NCI-H146 treated with DMSO at 0.1 percent for 48 hours (cell line): ENCODE measurements around the gene SNRPF.
"Not testable (repeated sequence)": the region's sequence is repeated elsewhere in the genome, so short reads cannot be mapped to it uniquely, and the experiment has no call there.

Source experiments
- DNase-seq: peaks from one replicate; lab custom pipeline; 2025; ENCODE audit not compliant: unreplicated experiment; lab: John Stamatoyannopoulos, UW

SNRPF gene

DNA sequence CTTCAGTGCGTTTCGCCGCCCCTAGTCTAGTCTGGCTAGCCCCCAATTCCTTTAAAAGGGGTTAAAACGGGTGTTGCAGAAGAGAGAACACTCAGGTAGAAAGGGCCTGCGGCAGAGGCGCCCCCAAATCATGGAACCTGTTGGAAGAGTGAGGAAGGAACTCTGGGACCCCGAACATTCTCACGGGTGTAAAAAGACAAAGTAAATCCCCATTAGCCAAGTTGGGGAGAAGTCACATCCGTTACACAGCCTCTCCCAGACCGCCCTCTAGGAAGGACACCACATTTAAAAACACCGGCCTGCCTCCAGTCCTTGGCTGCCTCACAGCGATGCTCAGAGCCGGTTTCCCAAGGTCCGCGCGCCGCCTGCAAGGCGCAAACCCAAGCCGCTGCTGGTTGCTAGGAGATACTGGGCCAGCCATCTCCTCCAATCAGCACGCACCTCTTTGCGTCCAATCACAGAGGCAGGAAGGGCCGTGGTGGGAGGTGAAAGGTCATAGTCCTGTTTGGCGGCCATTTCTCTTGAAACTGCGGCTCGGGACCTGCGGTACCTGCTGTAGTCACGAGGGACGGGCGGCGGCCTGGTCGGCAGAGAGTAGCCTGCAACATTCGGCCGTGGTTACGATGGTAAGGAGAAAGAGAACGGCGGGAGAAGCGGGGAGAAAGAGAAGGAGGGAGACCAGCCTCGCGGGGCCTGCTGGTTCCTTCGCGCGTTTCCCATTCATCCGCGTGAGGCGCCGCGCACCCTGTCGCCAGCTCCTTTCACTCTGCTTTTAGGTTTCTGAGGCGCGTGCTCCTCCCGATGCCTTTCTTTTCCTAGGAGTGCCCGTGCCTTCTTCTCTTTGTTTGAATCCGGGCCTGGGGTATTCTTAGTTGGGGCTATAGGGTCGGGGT, at the start of gene SNRPF:
Gene SNRPF (plus strand): TSS at position 502 of the 893 bp plus-strand sequence. CDS start 122 bp downstream, at position 624.
- peak; percentile 92 for DNase-seq

DNA sequence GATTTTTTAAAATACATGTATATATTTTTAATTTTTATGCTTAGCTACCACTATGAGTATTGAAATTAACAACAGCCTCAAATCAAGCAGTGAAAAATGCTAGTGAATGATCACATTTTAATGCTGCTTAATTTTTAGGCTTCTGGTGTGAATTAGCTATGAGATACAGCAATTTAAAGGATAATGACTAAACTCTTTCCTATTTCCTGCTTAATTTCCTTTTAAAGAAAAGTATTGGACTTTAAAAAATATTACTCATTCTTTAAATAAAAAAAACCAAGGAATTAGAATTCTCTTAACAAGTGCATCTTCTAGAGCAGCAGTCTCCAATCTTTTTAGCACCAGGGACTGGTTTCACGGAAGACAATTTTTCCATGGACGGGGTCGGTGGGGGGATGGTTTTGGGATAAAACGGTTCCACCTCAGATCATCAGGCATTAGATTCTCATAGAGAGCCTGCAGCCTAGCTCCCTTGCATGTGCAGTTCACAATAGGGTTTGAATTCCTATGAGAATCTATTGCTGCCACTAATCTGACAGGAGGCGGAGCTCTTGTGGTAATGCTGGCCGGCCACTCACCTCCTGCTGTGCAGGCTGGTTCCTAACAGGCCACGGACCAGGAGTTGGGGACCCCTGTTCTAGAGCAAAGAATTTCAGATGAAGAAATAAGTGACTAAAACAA, 49.6 kb upstream of the SNRPF start:
- DNase-seq = no peak

DNA sequence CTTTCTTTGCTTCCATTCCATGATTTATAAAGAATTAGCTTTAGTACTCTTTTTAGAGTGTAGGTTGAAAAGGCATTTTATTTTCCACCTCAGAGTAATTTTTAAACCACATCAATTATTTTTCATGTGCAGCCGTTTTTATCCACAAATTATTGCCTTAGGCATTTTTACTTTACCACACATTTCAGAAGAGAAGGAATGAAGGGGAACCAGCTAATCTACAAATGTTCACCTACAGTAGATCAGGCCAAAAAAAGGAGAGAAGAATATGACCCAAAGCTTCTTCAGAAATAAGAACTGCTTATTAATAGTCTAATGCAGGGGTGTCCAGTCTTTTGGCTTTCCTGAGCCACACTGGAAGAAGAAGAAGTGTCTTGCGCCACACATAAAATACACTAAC, 48.3 kb upstream of the SNRPF start:
- no peak for DNase-seq

DNA sequence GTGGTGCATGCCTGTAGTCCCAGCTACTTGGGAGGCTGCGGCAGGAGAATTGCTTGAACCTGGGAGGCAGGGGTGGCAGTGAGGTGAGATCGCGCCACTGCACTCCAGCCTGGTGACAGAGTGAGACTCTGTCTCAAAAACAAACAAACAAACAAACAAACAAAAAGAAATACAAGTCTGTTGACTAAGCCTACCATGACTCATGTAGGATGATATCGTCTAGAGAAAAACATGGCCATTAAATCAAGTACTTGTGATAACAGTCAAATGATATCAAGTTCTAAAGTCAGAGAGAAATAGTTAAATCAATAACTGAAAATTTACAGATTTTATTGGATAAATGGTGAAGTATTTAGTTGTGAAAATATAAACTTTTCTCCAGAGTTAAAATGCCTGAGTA, 46.6 kb upstream of the SNRPF start:
- not testable (repeated sequence) for DNase-seq

DNA sequence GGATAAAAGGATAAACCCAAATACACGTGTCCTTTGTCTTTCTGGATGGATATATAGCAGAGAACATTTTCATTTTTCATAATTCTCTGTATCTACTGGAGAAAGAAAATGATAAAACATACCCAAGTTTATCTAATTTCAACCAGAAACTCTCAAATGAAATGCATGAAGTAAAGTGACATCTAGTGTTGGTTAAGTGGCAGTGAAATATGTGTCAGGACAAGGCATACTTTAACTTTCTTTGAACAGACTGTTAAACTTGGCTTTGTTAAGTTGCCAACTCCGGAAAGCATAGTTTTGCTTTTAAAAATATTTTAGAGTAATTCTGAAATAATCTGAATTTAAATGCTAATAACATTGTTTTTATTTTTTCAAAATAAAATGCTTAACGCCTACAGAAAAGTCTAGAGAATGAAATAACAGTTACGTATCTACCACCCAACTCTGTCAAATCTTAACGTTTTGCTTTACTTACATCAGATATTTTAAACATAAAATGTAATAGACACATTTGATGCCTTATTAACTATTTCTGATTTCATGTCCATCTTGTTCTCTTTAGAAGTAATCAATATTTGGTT, 43.0 kb upstream of the SNRPF start:
- DNase-seq = peak; percentile 46

DNA sequence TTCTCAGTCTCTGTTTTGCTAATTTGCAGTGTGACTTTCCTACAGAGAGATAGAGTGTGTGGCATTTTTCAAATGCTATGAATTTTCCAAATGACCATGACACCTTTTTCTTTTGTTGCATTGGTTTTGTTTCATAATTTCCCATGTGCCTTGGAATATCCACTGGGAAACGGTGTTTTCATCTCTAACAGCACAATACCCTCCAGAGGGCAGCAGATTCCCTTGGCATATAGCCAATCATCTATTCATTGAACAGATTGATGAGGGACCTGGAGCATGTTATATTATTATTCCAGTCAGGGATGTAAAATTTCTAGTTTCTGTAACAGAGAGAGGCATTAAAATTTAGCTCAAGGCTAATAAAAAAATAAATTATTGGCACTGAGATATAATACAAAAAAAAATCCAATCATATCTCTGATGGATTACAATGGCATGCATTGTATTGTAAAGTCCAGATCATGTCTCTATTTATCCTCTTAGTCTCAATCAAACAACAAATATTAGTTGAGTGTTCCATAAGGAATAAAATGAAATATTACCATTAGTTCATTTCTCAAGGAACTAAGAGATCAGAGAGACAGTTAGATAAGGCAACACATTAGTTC, 38.6 kb upstream of the SNRPF start:
- DNase-seq = peak; percentile 36

DNA sequence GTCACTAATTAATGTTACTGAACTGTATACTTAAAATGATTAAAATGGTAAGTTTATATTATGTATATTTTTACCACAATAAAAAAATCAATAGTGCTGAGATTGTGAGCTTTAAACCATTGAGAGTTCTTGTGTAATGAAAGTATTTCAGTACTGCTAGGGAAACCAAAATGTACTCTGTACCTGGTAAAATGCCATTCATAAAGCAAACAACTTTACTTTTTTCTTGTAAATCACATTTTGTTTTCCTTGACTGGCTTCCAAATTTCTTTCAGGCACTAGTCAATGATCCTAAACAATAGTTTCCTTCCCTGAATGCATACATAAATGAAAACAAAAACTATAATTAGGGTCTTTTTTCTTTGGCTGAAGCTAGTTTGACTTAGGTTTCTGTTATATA, 29.4 kb upstream of the SNRPF start:
- DNase-seq = no peak

DNA sequence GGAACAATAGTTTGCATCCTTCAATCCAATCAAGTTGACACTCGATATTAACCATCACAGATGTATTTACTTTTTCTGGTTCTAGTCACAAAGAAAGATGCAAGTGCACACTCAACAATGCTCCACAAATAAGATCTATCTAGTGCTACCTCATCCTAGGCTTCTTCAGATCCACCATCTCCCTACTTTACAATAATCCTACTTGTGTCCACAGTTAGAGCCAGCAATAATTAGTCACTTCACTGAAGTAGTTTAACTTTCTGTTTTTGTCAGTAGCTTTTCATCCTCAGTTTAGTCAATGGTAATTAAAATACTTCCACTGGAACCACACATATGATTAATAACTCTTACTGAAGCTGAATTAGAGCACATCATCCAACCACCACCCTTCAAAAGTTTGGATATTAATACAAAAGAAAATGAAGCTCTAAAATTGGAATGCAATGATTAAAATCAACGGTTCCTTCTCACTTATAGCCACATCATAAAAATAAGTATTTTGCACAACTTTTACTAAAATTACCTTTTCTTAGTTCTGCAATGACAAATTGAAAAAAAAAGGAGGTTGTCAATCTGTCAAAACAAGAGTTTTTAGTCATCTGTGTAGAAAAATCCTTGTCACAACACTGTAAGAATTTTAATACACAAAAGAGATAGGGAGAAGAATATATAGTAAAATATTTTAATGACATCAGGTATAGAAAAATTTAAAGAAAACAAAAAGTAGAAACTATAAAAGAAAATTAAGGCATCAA, 28.2 kb upstream of the SNRPF start:
- DNase-seq = no peak

DNA sequence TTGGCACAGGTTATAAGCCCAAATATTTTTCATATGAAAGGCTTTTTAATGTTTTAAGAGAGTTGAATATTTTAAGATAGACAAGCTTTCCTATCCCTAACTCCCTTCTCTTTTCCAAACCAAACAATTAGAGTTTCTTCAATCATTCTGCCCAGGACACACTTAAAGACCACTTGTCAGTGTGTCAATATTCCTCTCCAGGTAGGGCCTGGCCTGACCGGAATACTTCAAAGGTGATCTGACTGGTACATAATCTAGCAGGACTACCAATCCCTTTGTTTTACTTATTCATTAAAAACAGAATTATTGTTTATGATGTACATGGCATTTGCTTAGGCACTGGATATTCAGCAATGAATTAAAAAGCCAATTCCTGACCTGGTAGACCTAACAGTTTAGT, 24.2 kb upstream of the SNRPF start:
- no peak for DNase-seq

DNA sequence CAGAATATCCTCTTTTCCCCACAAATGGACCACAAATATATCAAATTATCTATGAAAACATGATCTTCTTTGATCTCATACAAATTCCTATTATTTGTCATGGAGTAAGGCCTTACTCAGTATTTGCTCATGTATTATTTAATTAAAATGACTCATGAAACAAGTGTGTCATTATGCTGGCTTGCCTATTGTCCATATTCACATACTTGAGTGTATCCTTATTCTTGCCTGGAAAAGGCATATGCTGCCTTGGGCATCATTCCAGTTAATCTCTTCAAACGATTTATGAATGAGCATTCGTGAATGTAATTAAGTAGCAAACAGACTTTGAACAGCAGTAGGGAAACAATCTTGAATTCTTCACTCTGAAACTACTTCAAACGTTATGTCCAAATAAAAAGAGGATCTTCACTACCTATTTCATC, 22.6 kb upstream of the SNRPF start:
- DNase-seq = peak; percentile 11

DNA sequence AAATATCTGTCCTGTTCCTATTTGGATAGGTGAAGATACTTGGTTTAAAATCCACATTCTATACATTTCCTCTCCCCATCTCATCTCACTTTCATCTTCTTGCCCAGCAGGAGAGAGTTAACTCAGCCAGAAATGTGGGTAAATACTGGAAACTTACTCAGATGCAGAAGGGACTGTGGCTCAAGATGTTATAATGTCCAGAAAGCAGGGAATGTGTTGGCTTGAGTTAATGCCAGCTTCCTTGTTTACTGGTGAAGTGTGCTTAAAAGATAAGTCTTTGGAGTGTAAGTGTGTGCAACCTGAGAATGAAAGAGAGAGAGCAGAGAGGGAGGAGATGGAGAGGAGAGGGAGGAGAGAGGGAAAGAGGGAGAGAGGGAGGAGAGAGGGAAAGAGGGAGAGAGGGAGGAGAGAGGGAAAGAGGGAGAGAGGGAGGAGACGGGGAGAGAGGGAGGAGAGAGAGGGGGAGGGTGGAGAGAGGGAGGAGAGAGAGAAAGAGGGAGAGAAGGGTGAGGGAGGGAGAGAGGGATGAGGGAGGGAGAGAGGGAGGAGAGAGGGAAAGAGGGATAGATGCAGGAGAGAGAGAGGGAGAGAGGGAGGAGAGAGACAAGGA, 22.0 kb upstream of the SNRPF start:
- no peak for DNase-seq

DNA sequence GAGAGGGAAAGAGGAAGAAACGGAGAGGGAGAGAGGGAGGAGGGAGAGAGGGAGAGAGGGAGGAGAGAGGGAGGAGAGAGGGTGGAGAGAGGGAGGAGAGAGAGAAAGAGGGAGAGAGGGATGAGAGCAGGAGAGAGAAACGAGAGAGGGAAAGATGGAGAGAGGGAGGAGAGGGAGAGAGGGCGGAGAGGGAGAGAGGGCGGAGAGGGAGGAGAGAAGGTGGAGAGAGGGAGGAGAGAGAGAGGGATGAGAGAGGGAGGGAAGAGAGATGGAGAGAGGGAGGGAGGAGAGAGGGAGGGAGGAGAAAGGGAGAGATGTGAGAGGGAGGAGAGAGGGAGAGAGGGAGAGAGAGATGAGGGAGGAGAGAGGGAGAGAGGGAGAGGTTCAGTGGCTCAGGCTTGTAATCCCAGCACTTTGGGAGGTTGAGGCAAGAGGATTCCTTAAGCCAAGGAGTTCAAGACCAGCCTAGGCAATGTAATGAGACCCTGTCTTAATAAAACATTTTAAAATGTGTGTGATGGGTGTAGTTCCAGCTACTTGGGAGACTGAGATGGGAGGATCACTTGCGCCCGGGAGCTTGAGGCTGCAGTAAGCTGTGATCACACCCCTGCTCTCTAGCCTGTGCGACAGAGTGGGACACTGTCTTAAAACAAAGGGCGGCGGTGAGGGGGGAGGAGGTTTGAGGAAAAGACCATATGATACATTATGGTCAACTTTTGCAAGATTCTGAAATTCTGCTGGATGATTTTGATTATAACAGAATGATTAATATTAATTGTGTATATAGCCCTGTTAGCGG, 21.3 kb upstream of the SNRPF start:
- DNase-seq = no peak

DNA sequence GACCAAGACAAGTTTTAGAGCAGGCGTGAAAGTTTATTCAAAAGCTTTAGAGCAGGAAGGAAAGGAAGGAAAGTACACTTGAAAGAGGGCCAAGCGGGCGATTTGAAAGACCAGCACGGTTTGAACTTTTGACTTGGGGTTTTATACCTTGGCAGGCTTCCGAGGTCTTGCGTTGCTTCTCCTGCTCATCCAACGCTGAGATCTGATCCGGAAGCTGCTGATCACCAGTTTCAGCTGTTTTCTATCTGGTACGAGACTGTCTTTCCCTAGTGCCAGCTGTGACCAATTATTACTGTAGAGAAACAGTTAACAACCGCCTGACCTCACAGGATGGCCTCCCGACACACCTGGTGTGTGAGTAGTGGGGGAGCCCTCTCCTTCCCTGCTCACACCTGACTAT, 20.6 kb upstream of the SNRPF start:
- DNase-seq = peak; percentile 73

DNA sequence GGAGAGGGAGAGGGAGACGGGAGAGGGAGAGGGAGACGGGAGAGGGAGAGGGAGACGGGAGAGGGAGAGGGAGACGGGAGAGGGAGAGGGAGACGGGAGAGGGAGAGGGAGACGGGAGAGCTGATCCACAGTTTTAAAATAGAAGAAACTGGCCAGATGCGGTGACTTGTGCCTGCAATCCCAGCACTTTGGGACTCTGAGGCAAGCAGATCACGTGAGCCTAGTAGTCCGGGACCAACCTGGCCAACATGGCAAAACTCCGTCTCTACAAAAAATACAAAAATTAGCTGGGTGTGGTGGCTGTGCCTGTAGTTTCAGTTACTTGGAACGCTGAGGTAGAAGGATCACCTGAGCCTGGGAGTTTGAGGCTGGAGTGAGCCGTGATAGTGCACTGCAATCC, 16.3 kb upstream of the SNRPF start:
- not testable (repeated sequence) for DNase-seq

DNA sequence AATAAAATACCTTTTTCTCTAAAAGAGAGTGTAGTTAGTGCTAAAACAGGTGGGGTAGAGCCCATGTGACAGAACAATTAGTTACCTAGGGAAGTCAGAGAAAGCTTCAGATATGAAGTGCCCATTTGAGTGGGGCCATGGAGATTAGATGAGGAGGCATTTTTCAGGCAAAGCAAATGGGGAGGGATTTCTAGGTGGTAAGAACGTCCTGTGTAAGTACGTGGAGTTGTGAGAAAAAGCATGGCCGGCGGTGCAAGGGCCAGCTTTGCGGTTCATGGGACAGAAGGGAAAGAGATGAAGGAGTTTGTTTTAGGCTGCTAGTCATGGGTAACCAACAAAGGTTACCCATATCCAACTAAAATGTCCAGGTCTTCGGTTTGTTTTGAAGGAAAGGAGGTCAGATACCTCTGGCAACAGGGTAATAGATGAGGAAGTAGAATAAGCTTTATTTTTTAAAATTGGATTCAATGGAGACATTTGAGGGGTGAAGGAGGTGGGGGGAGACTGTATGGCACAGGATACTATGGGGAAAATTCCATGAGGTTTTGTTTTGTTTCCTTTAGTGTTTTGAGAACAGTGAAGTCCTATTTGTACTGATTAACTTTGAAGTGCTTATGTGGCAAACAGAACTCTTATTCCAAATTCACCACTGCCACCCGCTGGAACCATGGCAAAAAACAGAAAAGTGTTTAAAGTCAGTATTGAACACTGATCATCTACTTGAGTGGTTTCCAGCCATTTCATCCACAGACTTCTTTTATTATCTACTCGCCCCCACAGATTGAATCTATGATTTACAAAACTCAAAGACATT, 10.0 kb upstream of the SNRPF start:
- DNase-seq = peak; percentile 20

DNA sequence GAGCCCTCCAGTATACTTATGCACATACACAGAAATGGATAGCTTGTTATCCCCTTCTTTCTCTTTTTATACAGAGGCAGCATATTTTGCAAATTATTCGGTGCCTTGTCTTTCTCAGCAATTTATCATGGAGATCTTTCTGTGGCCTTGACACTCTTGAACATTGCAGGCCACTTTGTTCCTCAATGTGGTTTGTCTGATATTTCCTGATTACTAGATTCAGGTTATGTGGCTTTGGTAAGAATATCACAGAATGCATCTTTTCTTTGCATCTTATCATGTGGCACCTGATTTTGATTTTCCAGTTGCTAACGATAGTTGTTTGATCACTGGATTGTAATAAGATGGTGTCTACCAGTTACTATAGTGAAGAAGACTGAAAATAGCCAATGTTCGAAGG, 7.1 kb upstream of the SNRPF start:
- no peak for DNase-seq

DNA sequence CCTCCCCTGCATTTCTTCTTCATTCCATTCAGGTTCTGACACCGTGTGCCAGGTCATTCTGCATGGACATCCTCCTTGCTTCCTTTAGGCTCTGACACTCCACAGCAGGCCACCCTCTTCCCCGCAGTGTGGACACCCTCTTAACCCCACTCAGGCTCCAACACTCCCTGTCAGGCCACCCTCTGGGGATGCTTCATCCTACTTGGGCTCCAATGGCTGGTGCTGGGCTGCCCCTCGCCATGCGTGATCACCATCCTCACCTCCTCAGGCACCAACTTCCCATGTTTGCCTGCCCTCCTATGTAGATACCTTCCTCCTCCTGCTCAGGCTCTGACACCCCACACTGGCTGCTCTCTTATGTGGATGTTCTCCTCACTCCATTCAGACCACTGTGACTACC, 6.6 kb upstream of the SNRPF start:
- DNase-seq = no peak

DNA sequence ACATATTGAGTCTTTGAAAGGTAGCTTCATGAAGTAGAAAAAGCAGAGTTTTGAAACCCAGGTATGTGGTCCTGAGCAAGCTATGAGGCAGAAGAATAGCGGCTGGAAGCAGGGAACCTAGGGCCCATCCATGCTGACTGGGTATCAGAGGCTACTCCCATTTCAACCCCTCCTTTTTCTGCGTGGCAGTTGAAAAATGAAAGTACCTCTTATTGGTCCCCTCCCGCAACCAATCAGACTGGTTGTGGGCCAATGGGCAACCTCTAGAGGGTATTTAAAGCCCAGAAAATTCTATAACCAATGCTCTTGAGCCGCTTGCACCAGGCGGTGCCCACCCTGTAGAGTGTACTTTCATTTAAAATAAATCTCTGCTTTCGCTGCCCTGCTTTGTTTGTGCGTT, 1.6 kb upstream of the SNRPF start:
- no peak for DNase-seq

DNA sequence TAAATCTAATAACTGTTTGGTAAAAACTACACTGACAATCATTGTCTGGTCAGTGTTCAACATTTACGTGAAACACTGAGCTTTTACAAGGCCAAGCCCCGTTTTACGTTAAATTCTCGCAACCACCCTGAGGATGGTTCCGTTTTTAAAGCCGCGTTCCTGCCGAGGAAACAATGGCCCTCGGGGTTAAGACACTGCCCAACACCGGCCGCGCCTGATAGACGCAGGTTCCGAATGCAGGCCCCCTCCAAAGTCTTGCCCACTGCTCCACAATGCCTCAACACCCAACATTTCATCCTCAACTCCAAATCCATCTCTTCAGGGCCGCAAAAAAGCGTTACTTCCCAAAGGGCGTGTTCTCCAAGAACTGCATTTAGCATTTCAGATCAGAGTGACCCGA, 953 bp upstream of the SNRPF start:
- DNase-seq = no peak
